Neural progenitor cell (in vitro differentiated cells): ENCODE measurements around the gene DVL1. TPM values are rescaled to one million over a fixed set of nuclear protein-coding genes. Genes with fewer than 3 reads are reported as not detected.

Experiments
- DNase-seq: peaks from one replicate; pipeline ENCODE4 v3.0.0-alpha.2; 2016; ENCODE audit warnings: low spot score
- H2AFZ ChIP-seq: fragments of 200-600 bp; sonication (generic); replicated peaks from 2 replicates; pipeline ENCODE4 v1.6.1; 2016; ENCODE audit warnings: antibody characterized with exemption
- H3F3A ChIP-seq: fragments of 200-600 bp; sonication (generic); 2 replicates; pipeline ENCODE4 v1.6.1; 2016; ENCODE audit warnings: antibody characterized with exemption, low read depth
- H3K27ac ChIP-seq: fragments of 200-600 bp; sonication (generic); 2 replicates; pipeline ENCODE4 v1.5.1; 2016; ENCODE audit warnings: mild to moderate bottlenecking
- H3K27me3 ChIP-seq: fragments of 200-600 bp; sonication (generic); 2 replicates; pipeline ENCODE4 v1.6.1; 2016; ENCODE audit warnings: mild to moderate bottlenecking, moderate library complexity
- H3K36me3 ChIP-seq: fragments of 200-600 bp; sonication (generic); 2 replicates; pipeline ENCODE4 v1.5.1; 2016
- H3K4me1 ChIP-seq: fragments of 200-600 bp; sonication (generic); 2 replicates; pipeline ENCODE4 v1.6.1; 2016; ENCODE audit warnings: mixed run types
- H3K4me2 ChIP-seq: fragments of 200-600 bp; sonication (generic); 2 replicates; pipeline ENCODE4 v1.6.1; 2016
- H3K4me3 ChIP-seq: fragments of 200-600 bp; sonication (generic); 2 replicates; pipeline ENCODE4 v1.5.1; 2016
- H3K79me2 ChIP-seq: fragments of 200-600 bp; sonication (generic); 2 replicates; pipeline ENCODE4 v1.6.1; 2016; ENCODE audit warnings: low read depth
- H3K9ac ChIP-seq: fragments of 200-600 bp; sonication (generic); 2 replicates; pipeline ENCODE4 v1.6.1; 2016
- H3K9me3 ChIP-seq: fragments of 200-600 bp; sonication (generic); 2 replicates; pipeline ENCODE4 v1.5.1; 2016; ENCODE audit warnings: low read depth
- H4K20me1 ChIP-seq: fragments of 200-600 bp; sonication (generic); 2 replicates; pipeline ENCODE4 v1.6.1; 2016; ENCODE audit warnings: low read depth
- H3K27ac Mint-ChIP-seq: 3 replicates; pipeline ENCODE4 v1.8.0; 2021; ENCODE audit warnings: mixed read lengths
- H3K27me3 Mint-ChIP-seq: 2 replicates; pipeline ENCODE4 v1.8.0; 2022; ENCODE audit warnings: low read depth, mild to moderate bottlenecking, inconsistent platforms, moderate library complexity, mixed read lengths; ENCODE audit not compliant: insufficient read depth
- H3K36me3 Mint-ChIP-seq: 3 replicates; pipeline ENCODE4 v1.8.0; 2021; ENCODE audit warnings: mixed read lengths
- H3K4me1 Mint-ChIP-seq: 3 replicates; pipeline ENCODE4 v1.8.0; 2021; ENCODE audit warnings: mixed read lengths
- H3K4me3 Mint-ChIP-seq: 3 replicates; pipeline ENCODE4 v1.8.0; 2021; ENCODE audit warnings: mild to moderate bottlenecking, moderate library complexity, mixed read lengths
- H3K9me3 Mint-ChIP-seq: 3 replicates; pipeline ENCODE4 v1.8.0; 2020; ENCODE audit warnings: mixed read lengths
- EZH2 ChIP-seq: fragments of 200-600 bp; sonication (generic); IDR thresholded peaks from 2 replicates; pipeline ENCODE4 v1.6.1; 2017; ENCODE audit warnings: antibody characterized with exemption, mild to moderate bottlenecking, moderate library complexity
- EZH2phosphoT487 ChIP-seq: fragments of 200-600 bp; sonication (generic); IDR thresholded peaks from 2 replicates; pipeline ENCODE4 v1.6.1; 2017; ENCODE audit warnings: antibody characterized with exemption
- total RNA-seq: library from RNA; depleted of rRNA; stranded (reverse); fragments of >200 nt; gene quantifications from 2 replicates; pipeline ENCODE4 v1.2.3, GENCODE V29; 2015; ENCODE audit warnings: low replicate concordance
- TF ChIP-seq, protein P1 (sequence below): fragments of 200-600 bp; sonication (generic); IDR thresholded peaks from 2 replicates; pipeline ENCODE4 v1.5.1; 2017; ENCODE audit warnings: antibody characterized with exemption, mild to moderate bottlenecking

Gene DVL1
- total RNA-seq, 1 donor from 2014 or later, result 14.5 TPM

DNA sequence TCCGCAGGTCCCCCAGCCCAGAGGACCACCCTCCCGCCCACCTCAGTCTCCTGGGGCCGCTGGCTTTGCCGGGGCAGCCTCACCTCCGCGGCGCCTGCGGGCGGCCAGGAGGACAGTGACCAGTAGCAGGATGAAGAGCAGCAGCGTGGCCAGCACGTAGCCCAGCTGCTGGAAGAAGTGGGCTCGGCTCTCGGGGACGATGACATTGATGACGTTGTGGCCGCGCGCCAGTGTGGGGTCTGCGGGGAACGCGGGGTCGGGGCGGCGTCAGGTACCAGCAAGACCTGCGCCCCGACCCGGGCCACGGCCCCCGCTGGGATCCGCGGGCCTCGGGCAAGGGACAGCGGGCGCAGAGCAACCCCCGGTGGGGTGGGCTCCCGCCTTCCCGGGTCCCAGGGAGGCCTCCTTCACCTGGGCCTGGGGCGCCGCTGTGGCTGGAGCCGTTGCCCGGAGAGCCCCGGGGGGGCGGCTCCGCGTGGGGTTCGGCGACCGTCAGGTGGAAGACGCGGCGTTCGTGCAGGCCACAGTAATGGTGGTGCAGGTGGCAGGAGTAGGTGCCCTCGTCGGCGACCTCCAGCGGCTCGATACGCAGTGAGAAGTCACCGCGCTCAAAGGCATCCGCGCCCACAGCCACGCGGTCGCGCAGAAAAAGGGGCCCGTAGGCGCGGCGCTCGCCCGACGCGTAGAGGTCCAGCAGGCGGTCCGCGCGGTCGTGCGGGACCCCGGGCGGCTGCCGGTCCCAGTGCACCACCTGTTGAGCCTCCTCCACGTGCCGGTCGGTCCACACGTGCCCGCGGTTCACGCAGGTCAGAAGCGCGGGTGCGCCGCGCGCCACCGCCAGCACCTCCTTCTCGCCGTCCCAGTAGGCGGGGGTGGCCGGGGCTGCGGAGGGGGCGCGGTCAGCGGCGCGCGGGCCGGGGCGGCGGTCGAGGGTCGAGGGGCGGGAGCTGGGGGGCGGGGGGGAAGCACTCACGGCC, 5.3 kb upstream of the DVL1 start:
- no peak overlapping the region for H3K27ac ChIP-seq
- H2AFZ ChIP-seq, result no peak overlapping the region
- DNase-seq, result no peak
- Mint-ChIP-seq H3K36me3 (peaks cover 3% of the 10 kb centered on the region), H3K4me3 (peak overlapping the region; percentile 83), H3K4me1 (peaks cover 34% of the 10 kb centered on the region), H3K27me3 (peaks cover 22% of the 10 kb centered on the region), H3K27ac (peak overlapping the region; percentile 76), H3K9me3 (no peaks in the 10 kb centered on the region)
- H3K4me2 ChIP-seq, result peak overlapping the region; percentile 69
- TF ChIP-seq EZH2, result peak; percentile 91
- TF ChIP-seq EZH2phosphoT487, result peak; percentile 89
- TF ChIP-seq, protein P1, sequence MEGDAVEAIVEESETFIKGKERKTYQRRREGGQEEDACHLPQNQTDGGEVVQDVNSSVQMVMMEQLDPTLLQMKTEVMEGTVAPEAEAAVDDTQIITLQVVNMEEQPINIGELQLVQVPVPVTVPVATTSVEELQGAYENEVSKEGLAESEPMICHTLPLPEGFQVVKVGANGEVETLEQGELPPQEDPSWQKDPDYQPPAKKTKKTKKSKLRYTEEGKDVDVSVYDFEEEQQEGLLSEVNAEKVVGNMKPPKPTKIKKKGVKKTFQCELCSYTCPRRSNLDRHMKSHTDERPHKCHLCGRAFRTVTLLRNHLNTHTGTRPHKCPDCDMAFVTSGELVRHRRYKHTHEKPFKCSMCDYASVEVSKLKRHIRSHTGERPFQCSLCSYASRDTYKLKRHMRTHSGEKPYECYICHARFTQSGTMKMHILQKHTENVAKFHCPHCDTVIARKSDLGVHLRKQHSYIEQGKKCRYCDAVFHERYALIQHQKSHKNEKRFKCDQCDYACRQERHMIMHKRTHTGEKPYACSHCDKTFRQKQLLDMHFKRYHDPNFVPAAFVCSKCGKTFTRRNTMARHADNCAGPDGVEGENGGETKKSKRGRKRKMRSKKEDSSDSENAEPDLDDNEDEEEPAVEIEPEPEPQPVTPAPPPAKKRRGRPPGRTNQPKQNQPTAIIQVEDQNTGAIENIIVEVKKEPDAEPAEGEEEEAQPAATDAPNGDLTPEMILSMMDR, result no peak
- H4K20me1 ChIP-seq, result peaks cover 36% of the 10 kb centered on the region
- no peaks in the 10 kb centered on the region for H3K9me3 ChIP-seq
- H3K4me1 ChIP-seq, result peaks cover 51% of the 10 kb centered on the region
- no peaks in the 10 kb centered on the region for H3K36me3 ChIP-seq
- peaks cover 35% of the 10 kb centered on the region for H3K27me3 ChIP-seq
- peaks cover 53% of the 10 kb centered on the region for H3F3A ChIP-seq
- no peak overlapping the region for H3K9ac ChIP-seq
- no peaks in the 10 kb centered on the region for H3K79me2 ChIP-seq
- peak overlapping the region; percentile 34 for H3K4me3 ChIP-seq

DNA sequence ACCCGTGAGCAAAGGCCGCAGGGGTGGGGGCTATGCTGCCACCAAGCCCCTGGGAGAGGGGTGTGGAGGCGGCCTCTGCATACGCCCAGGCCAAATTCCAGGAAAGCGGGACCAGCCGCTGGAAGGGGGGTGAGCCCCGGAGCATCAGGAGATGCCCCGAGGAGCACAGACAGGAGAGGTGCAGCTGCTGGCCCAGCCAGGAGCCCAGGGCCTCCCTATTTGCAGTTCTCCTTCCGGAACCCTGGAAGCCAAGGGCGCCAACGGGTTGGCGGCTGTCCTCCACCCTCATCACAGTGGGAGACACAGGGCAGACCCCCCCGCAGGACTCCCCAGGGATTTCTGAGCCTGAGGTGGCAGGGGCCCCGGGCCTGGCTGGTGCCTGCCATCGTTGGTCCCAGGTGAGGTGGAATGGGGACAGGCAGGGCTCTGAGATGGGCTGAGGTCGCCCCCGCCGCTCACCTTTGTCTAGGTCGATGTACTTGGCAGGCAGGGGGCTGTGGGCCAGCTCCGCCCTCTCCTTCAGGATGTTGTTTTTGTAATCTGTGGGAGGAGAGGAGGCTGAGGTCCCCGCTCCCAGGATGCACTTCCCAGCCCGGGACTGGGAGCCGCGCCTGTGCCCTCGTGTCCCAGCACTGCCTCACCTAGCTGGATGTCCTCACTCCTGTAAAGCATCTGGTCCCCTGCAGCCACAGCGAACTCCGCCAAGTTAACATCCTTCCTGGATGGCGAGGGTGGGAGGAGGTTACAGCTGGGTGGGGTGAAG, 4.4 kb upstream of the DVL1 start:
- H3K36me3 ChIP-seq, result no peaks in the 10 kb centered on the region
- Mint-ChIP-seq H3K27ac (no peak overlapping the region), H3K4me3 (peak overlapping the region; percentile 48), H3K36me3 (peaks cover 3% of the 10 kb centered on the region), H3K27me3 (peaks cover 18% of the 10 kb centered on the region), H3K4me1 (peaks cover 28% of the 10 kb centered on the region), H3K9me3 (no peaks in the 10 kb centered on the region)
- no peak overlapping the region for H3K27ac ChIP-seq
- H3K4me1 ChIP-seq, result peaks cover 41% of the 10 kb centered on the region
- peaks cover 3% of the 10 kb centered on the region for H3K79me2 ChIP-seq
- TF ChIP-seq EZH2phosphoT487 (no peak), EZH2 (no peak)
- TF ChIP-seq, protein P1, result no peak
- no peak for DNase-seq
- peak overlapping the region; percentile 34 for H3K4me3 ChIP-seq
- no peak overlapping the region for H3K9ac ChIP-seq
- H4K20me1 ChIP-seq, result peaks cover 37% of the 10 kb centered on the region
- H2AFZ ChIP-seq, result no peak overlapping the region
- H3K9me3 ChIP-seq, result no peaks in the 10 kb centered on the region
- H3F3A ChIP-seq, result peaks cover 49% of the 10 kb centered on the region
- H3K27me3 ChIP-seq, result peaks cover 35% of the 10 kb centered on the region
- H3K4me2 ChIP-seq, result peak overlapping the region; percentile 69

DNA sequence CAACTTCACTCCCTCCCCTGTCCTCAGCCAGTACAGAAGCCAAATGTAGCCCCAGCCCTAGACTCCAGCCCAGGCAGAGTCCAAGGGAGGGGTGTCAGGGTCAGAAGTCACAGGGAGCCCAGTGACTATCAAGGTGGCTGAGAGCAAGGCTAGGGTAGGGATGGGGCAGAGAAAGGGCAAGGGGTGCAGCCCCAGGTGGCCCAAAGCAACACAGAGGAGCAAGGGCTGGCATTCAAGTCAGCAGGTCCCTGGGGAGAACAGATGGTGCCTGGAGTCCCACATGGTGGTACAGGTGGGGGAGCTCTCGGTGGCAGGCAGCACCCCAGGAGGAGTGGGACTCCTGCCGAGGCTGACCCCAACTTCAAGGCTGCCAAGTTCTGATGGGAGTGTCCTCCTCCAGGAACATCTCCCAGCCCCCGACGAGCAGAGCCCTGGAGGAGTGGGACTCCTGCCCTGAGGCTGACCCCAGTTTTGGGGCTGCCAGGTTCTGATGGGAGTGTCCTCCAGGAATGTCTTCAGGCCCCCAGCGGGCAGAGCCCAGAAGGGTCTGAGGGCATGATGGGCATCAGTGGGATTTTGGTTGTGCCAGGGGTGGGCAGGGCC, 3.7 kb upstream of the DVL1 start:
- no peaks in the 10 kb centered on the region for H3K9me3 Mint-ChIP-seq
- Histone ChIP-seq H3K36me3 (no peaks in the 10 kb centered on the region), H3K27ac (no peak overlapping the region), H2AFZ (no peak overlapping the region), H3K27me3 (peaks cover 35% of the 10 kb centered on the region), H3K4me2 (no peak overlapping the region), H3K9me3 (no peaks in the 10 kb centered on the region), H3K9ac (no peak overlapping the region), H3F3A (peaks cover 55% of the 10 kb centered on the region), H3K4me3 (no peak overlapping the region), H3K79me2 (peaks cover 10% of the 10 kb centered on the region), H3K4me1 (peaks cover 40% of the 10 kb centered on the region), H4K20me1 (peaks cover 44% of the 10 kb centered on the region)
- peaks cover 18% of the 10 kb centered on the region for H3K27me3 Mint-ChIP-seq
- TF ChIP-seq EZH2 (no peak), EZH2phosphoT487 (no peak)
- TF ChIP-seq, protein P1, result no peak
- peaks cover 22% of the 10 kb centered on the region for H3K4me1 Mint-ChIP-seq
- DNase-seq, result no peak
- peak overlapping the region; percentile 66 for H3K4me3 Mint-ChIP-seq
- H3K27ac Mint-ChIP-seq, result peak overlapping the region; percentile 38
- peaks cover 3% of the 10 kb centered on the region for H3K36me3 Mint-ChIP-seq
